Measurements from ENCODE around the gene VILL.
A peak's percentile ranks its signal among the peaks of the same experiment; 100 is the strongest.

DNA sequence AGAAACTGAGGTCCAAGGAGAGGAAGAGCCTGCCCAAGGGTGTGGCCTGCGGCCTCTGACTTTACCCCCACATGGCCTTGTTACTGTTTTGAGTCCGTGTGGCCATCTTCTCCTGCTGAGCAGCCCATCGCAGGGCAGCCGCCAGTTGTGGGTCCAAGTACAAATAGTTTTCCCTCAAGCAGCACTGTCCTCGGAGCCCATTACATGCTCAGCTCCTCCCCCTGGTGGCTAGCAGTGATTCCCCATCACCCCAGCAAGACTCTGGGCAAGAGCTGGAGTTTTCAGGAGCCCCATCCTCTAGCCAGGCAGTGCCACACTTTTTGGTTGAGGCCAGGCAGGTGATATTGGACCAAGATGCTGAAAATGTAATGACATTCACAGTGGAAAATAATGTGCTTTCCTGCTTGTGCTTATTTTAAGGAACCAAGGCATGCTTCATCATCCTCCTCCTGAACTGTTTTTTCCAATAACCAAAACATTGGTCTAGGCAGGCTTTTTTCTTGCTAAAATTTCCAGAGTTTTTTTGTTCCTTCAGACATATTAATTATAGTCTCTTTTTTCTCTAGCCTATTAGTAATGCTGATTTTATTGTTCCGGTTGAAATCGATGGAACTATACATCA, 23.2 kb upstream of the VILL start:
- TF ChIP-seq, protein P1, sequence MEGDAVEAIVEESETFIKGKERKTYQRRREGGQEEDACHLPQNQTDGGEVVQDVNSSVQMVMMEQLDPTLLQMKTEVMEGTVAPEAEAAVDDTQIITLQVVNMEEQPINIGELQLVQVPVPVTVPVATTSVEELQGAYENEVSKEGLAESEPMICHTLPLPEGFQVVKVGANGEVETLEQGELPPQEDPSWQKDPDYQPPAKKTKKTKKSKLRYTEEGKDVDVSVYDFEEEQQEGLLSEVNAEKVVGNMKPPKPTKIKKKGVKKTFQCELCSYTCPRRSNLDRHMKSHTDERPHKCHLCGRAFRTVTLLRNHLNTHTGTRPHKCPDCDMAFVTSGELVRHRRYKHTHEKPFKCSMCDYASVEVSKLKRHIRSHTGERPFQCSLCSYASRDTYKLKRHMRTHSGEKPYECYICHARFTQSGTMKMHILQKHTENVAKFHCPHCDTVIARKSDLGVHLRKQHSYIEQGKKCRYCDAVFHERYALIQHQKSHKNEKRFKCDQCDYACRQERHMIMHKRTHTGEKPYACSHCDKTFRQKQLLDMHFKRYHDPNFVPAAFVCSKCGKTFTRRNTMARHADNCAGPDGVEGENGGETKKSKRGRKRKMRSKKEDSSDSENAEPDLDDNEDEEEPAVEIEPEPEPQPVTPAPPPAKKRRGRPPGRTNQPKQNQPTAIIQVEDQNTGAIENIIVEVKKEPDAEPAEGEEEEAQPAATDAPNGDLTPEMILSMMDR (IDR thresholded peaks at IDR 0.05): peak; percentile 65 to 89 (median 80)
- TF ChIP-seq POLR2A (IDR thresholded peaks at IDR 0.05): no peak
- no peak for TF ChIP-seq POLR2AphosphoS5 (IDR thresholded peaks at IDR 0.05)
- TF ChIP-seq EP300 (IDR thresholded peaks at IDR 0.05): no peak

All from gastroesophageal sphincter (tissue), 3 donors.